SK-N-SH treated with all-trans-retinoic acid at 6 μM for 48 hours (cell line): ENCODE data around the gene VCAM1.

ENCODE experiments used
- ARNTL ChIP-seq: fragments of 450-650 bp; formaldehyde crosslinking; IDR thresholded peaks from 2 replicates; pipeline ENCODE4 v1.5.0; 2020; ENCODE audit warnings: low read depth, mild to moderate bottlenecking, moderate library complexity, borderline replicate concordance
- BACH2 ChIP-seq: fragments of 250-450 bp; sonication (Bioruptor Pico); IDR thresholded peaks from 2 replicates; pipeline ENCODE4 v1.9.0; 2021; ENCODE audit warnings: mild to moderate bottlenecking, borderline replicate concordance
- CSRNP3 ChIP-seq: fragments of 250-450 bp; sonication (Bioruptor Pico); IDR thresholded peaks from 2 replicates; pipeline ENCODE4 v1.5.1; 2021; ENCODE audit warnings: mild to moderate bottlenecking, moderate library complexity
- RARB ChIP-seq: fragments of 250-450 bp; sonication (Bioruptor Pico); IDR thresholded peaks from 2 replicates; pipeline ENCODE4 v1.8.0; 2021; ENCODE audit warnings: mild to moderate bottlenecking, moderate library complexity
- SNAI2 ChIP-seq: fragments of 250-450 bp; sonication (Bioruptor Pico); IDR thresholded peaks from 2 replicates; pipeline ENCODE4 v1.5.0; 2020; ENCODE audit warnings: mild to moderate bottlenecking, moderate library complexity
- TOX ChIP-seq: fragments of 250-450 bp; sonication (Bioruptor Pico); IDR thresholded peaks from 2 replicates; pipeline ENCODE4 v1.8.0; 2021; ENCODE audit warnings: mild to moderate bottlenecking, moderate library complexity, borderline replicate concordance
- TF ChIP-seq, protein P1 (sequence below): fragments of 250-450 bp; sonication (Bioruptor Pico); IDR thresholded peaks from 2 replicates; pipeline ENCODE4 v1.8.0; 2020; ENCODE audit warnings: mild to moderate bottlenecking, moderate library complexity, borderline replicate concordance

GRCh38 chr1:100775483-100775882, 55.9 kb downstream of the VCAM1 start:
- TF ChIP-seq ARNTL (CRISPR knock-in tag): no peak
- no peak for TF ChIP-seq SNAI2
- TF ChIP-seq CSRNP3 (CRISPR knock-in tag): no peak
- TF ChIP-seq, protein P1, sequence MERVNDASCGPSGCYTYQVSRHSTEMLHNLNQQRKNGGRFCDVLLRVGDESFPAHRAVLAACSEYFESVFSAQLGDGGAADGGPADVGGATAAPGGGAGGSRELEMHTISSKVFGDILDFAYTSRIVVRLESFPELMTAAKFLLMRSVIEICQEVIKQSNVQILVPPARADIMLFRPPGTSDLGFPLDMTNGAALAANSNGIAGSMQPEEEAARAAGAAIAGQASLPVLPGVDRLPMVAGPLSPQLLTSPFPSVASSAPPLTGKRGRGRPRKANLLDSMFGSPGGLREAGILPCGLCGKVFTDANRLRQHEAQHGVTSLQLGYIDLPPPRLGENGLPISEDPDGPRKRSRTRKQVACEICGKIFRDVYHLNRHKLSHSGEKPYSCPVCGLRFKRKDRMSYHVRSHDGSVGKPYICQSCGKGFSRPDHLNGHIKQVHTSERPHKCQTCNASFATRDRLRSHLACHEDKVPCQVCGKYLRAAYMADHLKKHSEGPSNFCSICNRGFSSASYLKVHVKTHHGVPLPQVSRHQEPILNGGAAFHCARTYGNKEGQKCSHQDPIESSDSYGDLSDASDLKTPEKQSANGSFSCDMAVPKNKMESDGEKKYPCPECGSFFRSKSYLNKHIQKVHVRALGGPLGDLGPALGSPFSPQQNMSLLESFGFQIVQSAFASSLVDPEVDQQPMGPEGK (CRISPR knock-in tag): no peak
- TF ChIP-seq TOX (CRISPR knock-in tag): no peak
- no peak for TF ChIP-seq BACH2 (CRISPR knock-in tag)
- TF ChIP-seq RARB (CRISPR knock-in tag): no peak
